GM19452 (cell line): Measurements from ENCODE around the gene AQP1.

Source experiments
- ATAC-seq: cut with Tn5 transposase; IDR thresholded peaks from one replicate; pipeline ENCODE4 v1.9.1; 2021; ENCODE audit not compliant: unreplicated experiment

The AQP1 gene

GRCh38 chr7:30911561-30911969, at the start of gene AQP1:
TSS of gene AQP1 (plus strand) at chr7:30911853. CDS start at chr7:30911910, 57 bp downstream.
- no peak for ATAC-seq

- ATAC-seq: no peak
These were observed 48.5 kb upstream of the AQP1 start for GRCh38 chr7:30862995-30863705.

GRCh38 chr7:30863706-30864035, 48.0 kb upstream of the AQP1 start:
- ATAC-seq: no peak

- no peak for ATAC-seq
These were observed 47.6 kb upstream of the AQP1 start for GRCh38 chr7:30864101-30864500.

GRCh38 chr7:30865076-30865475, 46.6 kb upstream of the AQP1 start:
- no peak for ATAC-seq

GRCh38 chr7:30865821-30866220, 45.8 kb upstream of the AQP1 start:
- ATAC-seq: no peak

- no peak for ATAC-seq
These were observed 44.7 kb upstream of the AQP1 start for GRCh38 chr7:30866939-30867338.

- ATAC-seq: no peak
These were observed 44.2 kb upstream of the AQP1 start for GRCh38 chr7:30867483-30867882.

GRCh38 chr7:30869794-30870611, 41.6 kb upstream of the AQP1 start:
- no peak for ATAC-seq

GRCh38 chr7:30870821-30871518, 40.7 kb upstream of the AQP1 start:
- no peak for ATAC-seq

- ATAC-seq: no peak
These were observed 40.0 kb upstream of the AQP1 start for GRCh38 chr7:30871655-30872054.

GRCh38 chr7:30873207-30873606, 38.4 kb upstream of the AQP1 start:
- no peak for ATAC-seq

GRCh38 chr7:30873656-30874055, 38.0 kb upstream of the AQP1 start:
- ATAC-seq: no peak

GRCh38 chr7:30874656-30875302, 36.9 kb upstream of the AQP1 start:
- ATAC-seq: no peak

GRCh38 chr7:30877015-30877769, 34.5 kb upstream of the AQP1 start:
- ATAC-seq: no peak

GRCh38 chr7:30877993-30878392, 33.7 kb upstream of the AQP1 start:
- no peak for ATAC-seq

- no peak for ATAC-seq
These were observed 32.2 kb upstream of the AQP1 start for GRCh38 chr7:30879139-30880124.

GRCh38 chr7:30880125-30880720, 31.4 kb upstream of the AQP1 start:
- ATAC-seq: no peak

GRCh38 chr7:30880941-30881340, 30.7 kb upstream of the AQP1 start:
- no peak for ATAC-seq
